NCI-H1417 (cell line): ENCODE data around the gene FLNB.

ENCODE experiments used
- DNase-seq, 3 experiments: peaks; one replicate each; lab custom pipeline; 2025; lab: John Stamatoyannopoulos, UW

FLNB gene

DNA sequence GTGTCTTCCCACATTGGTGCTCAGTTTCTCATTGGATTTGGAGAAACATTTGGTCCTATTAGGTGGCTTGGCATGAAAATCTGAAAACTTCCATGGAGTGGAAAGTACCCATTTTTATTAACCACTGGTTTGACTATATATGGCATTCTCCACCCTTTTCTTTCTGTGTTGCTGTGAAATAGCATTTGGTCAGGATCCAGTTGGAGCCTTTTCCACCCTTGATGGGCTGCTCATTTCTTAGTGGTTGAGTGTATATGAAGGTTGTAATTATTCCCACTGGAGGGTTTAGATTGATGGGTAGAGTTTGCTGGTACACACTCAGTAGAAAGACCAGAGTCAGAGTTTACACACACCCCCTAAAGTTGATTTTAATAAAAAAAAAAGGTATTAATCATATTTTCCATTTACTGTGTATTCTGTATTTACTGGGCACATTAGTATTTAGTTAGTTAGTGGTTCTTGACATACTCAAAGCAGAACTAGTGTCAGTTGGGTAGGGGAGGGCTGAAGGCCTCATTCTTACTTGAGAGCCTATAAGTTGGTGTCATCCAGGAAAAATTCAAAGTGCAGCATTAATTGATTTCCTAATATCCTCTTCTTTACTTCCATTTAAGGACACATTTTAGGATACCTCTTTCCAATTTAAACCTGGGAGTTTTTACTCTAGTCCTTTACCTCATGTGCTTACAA is 69.5 kb downstream of the FLNB start:
- DNase-seq, result no peak

DNA sequence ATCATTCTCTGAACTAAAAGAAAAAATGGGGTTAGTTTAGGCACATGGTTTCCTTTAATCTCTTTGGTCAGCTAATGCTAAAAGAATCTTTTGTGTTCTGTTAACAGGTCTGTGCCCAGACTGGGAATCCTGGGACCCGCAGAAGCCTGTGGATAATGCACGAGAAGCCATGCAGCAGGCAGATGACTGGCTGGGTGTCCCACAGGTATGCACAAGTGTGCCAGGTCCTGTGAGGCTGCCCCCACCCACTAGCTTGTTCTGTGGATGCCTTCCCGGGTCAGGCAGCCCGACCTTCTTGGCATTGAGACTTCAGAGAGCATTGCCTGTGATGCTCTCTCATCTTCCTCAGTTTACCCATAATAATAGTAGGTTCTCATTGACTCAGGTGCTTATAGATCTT is 70.4 kb downstream of the FLNB start:
- DNase-seq, result no peak

DNA sequence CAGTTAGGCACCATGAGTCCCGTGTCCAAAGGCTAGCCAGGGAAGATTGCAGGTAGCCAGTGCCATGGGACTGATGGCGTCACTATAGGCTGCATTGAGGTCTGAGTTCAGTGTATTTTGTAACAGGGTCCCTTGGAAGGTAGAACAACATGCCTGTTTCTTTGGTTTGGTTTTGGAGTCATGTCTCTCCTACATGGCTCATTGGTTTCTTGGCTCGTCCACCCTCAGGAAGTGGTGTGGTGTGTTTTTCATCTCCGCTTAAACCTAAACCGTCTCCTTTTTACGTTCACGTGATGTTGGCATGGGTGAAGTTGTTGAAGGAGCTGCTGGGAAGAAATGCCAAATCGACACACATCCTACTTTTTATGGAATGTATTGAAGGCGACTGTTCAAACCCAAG is 71.6 kb downstream of the FLNB start:
- no peak for DNase-seq

DNA sequence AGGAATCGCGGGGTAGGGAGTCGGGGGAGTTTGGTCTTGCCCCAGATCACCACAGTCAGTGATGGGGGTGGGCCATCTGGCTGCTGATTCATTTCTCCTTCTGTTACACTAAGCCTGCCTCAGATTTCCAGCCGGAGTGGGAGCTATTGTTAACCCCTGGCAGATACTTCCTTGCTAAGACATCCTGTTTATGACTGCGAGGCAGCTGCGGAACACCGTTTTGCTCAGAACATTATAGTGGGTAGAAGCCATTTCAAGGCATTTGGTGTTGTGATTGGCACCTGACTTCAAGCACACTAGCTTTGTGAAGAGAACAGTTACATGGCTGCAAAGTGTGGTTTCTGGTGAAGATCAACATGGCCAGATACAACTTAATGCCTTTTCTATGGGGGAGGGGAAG is 73.8 kb downstream of the FLNB start:
- no peak for DNase-seq

DNA sequence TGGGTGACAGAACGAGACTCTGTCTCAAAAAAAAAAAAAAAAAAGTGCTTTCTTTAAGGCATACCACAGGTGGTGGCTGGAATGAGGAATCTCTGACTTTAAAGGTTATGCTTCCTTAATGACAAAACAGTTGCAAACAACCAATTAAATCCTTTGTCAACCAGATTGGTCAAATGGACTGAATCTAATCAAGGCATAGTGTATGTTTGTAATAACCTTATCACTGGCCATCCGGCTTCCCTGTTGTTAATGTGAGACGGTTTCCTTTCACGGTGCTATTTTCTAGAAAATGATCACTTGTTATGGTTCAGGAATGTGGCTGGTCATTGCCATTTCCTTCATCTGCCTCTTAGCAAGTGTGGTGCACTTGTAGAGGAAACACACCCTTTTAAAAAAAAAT is 75.9 kb downstream of the FLNB start:
- DNase-seq, result no peak

DNA sequence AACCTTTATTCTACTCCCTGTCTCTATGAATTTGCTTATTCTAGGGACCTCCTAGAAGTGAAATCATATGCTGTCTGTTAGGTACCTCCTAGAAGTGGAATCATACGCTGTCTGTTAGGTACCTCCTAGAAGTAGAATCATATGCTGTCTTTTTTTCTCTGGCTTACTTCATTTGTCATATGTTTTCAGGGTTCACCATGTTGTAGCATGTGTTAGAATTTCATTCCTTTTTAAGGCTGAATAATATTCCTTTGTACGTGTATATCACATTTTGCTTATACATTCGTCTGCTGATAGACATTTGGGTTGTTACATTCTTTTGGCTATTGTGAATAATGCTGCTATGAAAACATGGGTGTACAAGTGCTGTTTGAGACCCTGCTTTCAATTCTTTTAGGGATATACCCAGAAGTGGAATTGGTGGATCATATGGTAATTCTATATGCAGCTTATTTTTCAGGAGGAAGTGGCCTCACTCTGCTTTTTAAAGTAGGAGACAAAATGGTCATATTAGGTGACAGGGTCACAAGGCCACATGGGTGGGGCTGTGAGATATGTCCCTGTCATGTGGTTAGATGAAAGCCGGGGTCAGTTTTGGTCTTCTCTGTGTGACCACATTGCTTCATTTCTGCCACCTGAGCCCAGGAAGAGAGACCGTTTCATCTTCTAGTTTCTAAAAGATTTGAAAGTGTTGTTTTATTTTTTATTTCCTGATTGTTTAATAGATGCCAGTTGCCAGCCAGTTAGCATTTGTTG is 76.7 kb downstream of the FLNB start:
- DNase-seq, result no peak

DNA sequence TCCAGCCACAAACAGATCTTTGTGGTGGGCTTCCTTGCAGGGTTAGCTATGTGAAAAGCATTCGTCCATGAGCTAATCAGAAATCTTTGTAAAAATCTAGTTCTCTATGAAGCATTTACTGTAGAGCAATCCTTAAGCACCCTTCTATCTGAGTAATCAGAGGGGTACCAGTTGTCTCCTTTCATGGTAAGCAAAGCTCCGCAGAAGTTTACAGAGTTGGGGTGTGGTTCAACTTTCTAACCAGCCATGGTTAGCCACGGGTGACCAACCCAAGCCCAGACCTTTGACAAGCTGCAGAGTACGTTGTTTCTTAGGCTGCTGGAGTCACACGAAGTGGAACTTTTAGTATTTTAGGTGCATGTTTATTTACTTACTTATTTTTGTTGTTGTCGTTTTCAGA is 77.4 kb downstream of the FLNB start:
- DNase-seq, result no peak

DNA sequence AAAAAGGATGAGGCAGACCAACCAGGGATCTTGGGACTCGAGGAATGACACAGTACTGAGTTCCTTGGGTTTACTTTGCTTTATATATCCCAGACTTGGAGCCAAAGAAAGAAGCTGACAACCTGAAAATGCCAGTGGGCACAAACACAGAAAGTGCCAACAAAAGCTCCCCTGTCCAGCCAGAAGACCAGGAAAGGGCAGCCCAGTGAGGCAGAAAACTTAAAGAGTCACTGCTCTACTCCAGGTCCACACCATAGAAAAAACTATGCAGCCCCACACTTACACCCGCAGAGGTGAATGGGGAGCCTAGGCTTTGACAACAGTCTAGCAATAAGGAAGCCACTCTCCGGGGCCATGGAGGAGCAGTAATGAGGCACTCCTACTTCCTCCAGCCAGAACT is 80.3 kb downstream of the FLNB start:
- DNase-seq, result no peak

DNA sequence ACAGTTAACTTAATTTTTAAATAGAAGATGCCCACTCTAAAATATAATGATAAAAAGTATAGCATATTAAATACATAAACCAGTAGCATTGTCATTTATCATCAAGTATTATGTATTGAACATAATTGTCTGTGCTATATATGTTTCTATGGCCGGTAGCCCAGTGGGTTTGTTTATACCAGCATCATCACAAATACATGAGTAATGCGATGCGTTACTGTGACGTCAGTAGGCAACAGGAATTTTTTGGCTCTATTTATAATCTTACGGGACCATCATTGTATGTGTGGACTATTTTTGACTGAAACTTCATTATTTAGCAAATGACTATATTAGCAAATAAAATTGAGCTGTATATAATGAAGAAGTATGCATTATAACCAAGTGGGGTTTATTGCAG is 82.1 kb downstream of the FLNB start:
- DNase-seq, result no peak

DNA sequence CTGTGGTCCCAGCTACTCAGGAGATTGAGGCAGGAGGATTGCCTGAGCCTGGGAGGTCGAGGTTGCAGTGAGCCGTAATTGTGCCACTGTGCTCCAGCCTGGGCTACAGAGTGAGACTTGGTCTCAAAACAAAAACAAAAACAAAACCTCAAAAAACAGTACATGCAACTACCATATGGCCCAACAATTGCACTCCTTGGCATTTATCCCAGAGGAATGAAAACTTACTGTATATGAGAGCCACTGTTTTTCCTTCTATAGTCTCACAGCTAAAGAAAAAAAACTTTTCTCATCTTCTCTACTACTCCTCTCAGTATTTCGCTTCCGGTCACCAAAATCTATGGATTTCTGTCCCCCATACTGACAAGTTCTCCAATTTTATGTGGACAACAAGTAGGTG is 84.3 kb downstream of the FLNB start:
- no peak for DNase-seq

DNA sequence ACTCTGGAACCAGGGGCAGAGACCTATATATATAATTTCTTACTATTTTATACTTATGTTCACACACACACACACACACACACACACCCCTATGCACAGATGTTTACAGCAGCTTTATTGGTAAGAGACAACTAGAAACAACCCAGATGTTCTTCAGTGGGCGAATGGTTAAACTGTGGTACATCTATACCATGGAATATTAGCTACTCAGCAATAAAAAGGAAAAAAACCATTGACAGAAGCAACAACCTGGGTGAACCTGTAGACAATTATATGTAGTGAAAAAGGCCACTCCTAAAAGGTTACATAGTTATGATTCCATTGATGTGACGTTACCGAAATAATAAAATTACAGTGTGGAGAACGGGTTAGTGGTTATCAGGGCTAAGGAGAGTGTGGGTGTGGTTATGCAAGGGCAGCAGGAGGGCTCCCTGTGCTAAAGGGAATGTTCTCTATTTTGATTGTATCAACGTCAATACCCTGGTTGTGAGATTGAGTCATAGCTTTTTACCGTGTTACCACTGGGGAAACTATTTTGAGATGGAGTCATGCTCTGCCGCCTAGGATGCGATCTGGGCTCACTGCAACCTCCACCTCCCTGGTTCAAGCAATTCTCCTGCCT is 85.5 kb downstream of the FLNB start:
- no peak for DNase-seq

DNA sequence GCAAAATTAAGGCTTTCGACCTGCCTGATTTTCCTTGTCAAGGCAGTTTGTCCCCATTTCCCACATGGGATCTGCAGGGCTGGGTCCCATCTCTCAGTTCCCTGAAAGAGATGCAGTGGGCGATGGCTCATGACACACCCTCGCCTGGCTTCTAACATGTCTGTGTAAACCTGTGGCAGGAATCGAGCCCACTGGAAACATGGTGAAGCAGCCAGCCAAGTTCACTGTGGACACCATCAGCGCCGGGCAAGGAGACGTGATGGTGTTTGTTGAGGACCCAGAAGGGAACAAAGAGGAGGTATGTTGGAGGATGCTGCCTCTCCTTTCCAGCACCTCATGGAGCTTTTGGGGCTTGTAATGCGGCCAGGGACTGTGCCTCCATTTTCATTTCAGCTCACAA is 86.4 kb downstream of the FLNB start:
- no peak for DNase-seq

DNA sequence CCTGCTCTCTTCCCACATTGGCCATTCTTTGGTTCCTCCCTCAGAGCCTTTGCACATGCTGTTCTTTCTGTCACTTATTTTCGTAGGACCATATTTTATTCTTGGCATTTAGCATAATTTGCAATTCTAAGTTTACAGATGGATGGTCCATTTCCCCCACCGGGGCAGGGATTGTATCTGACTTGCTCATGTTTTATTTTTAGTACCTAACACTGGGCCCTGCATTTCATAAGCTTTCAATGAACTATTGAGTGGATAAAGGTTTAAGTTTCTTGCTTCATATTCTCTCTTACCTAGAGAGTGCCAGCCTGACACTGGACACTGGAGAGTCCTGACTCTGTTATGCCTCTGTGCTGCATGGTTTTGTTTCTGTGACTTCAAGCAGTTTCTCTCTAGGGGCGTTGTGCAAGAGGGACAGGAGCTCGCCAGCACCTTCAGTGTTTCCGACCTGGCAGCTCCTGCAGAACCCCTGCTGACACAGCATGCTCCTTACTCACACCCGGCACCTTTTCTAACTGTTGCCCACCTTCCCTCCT is 87.4 kb downstream of the FLNB start:
- DNase-seq, result no peak

DNA sequence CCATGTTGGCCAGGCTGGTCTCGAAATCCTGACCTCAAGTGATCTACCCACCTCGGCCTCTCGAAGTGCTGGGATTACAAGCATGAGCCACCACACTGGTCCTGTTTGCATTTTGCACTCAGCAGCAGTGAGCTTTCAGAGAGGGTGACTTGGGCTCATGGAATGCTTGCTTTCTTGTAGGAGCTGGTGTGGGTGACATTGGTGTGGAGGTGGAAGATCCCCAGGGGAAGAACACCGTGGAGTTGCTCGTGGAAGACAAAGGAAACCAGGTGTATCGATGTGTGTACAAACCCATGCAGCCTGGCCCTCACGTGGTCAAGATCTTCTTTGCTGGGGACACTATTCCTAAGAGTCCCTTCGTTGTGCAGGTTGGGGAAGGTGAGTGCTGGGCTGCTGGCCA is 90.3 kb downstream of the FLNB start:
- no peak for DNase-seq

DNA sequence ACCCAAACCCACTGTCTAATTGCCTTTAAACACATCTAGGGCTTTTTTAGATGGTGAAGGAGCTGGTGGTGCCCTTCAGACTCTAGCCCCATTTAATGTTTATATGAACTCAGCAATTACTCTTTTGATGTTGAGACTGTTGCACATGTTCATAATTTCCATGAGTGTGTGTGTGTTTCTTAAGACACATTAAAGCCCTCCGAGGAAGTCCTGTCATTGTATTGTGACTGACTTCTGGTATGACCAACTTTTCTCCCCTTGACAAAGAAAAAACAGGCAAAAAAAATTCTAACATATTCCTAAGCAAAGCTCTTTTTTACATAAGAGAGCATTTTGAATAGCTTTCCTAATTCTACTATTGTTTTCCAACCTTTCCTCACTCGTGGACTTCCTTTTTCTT is 91.6 kb downstream of the FLNB start:
- no peak for DNase-seq

DNA sequence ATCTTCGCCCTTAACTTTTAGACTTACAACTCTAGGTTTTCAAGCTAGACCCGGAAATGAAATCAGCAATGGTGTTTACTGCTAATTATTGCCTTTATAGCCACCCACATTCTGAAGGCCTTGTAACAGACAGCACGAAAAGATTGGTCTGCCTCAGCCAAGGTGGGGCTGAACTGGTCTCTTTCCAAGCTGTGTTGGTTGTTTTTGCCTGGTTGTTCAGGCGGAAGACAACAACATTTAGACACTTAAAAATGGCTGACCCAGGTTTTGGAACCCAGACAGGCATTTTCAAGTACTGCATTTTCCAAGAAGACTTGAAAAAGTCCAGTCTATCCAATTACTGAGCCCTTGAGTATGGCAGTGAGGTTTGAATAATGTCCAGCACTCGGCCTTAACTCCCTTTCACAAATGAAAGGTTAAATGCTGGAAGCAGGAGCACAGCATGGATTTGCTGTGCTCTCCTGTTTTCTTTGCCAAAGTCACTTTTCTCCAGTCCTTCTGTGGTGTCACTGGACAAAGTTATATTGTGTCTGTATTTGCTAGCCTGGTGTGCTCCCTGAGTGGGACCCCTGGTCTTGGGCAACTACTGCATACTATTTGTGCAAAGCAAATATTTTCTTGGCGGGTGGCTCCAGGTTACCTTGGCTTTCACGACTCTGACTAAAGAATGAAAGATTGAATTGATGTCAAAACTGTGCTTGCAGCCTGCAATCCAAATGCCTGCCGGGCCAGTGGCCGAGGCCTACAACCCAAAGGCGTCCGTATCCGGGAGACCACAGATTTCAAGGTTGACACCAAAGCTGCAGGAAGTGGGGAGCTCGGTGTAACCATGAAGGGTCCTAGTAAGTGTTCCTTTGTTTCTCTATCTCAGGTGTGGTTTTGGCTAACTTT is 93.5 kb downstream of the FLNB start:
- DNase-seq, result no peak

DNA sequence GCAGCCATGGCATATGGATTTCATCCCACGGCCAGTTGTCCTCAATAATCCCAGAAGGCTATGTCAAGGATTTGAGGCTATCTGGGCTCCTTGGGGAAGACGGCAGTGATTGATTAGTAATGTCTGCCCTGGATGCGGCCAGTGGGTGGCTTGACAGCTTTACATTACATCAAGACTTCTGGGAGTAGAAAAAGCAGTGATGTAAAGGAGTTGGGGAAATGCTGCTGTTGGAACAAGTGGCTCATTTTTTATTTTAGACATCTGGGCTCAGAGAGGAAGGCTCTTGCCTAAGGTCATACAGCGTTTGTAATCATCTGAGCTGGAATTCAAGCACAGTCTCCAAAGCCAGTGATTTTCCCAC is 94.1 kb downstream of the FLNB start:
- DNase-seq, result no peak

DNA sequence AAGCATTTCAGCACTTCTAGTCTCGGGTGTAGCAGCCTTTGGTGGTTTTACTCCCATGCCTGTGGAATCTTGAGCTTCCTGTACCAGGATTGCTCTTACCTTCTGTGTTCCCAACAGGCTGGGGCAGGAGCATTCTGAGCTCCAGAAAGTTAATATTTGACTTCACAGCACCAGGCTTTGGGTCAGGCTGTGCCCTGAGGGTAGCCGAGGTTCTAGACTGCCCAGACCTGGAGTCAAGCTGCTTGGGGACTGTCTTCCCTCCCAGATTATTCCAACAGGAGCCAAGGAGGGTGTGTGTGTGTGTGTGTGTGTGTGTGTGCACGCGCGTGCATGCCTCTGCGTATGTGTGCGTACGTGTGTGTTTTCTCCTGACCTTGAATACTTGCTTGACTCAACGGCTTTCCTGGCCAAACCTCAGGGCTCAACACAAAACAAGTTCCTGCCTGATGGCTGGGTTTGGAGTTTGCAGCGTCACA is 94.8 kb downstream of the FLNB start:
- no peak for DNase-seq

DNA sequence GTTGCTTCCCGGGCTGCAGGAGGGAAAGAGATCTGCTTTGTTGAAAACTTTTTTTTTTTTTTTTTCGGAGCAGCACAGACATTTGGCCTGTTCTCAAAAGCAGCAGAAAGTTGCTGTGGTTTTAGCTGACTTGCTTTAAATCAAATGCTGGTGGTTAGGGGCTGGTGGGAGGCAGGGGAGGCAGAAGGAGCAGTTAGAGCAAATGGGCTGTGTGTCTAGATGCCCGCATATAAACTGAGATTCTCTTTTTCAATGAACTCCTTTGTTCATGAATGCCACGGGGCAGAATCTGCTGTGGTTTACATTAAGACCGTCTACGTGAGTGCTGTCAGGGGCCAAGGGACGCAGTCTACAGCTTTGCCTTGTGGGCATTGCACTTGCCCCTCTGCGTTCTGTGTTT is 95.9 kb downstream of the FLNB start:
- no peak for DNase-seq

DNA sequence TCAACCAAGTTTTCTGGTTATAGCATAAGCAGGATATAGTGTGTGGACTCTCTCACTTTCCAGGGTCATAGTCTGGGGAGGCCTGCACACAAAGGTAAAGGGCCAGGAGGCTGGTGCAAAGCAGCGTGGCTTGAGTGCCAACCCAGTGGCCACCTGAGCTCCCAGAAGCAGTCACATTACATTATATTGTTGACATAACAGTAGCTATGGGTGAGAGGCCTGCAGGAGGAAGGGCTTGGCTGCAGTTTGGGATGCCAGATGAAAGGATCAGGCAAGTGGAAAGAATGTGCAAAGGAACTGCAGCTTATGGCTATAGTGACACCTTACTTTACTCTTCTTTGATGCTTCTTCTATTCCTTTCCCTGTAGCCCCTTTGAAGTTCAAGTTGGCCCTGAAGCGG is 96.5 kb downstream of the FLNB start:
- no peak for DNase-seq

DNA sequence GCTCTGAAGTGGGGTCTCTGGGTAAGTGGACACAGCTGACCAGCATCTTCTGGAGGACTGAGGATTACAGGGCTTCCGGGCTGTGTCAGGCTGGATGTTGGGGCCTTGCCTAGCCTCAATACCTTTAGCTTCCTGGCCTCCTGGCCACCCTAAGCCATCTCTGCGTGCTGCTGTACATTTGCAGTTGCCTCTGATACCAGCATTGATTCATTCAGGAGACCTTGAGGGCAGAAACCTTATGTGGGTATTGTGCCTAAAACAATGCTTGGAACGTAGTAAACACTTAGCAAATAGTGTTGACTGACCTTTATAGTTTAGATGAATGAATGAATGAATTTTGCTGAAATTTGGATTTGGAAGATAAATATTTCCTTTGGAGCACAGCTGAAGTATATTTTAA is 97.0 kb downstream of the FLNB start:
- DNase-seq, result no peak

DNA sequence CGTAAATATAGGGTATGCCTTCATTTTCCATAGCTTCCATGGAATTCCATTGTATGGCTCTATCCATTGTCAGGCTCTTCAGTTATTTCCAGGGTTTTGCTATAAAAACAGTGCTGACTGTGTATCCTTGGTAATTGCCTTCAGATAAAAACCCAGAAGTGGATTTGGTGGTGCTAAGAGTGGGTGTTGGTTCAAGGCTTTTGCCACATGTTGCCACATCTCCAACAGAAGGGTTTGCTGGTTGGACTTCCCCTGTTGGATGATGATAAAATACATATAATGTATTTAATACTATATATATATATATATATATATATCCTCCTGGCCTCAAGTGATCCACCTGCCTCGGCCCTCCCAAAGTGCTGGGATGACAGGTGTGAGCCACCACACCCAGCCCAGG is 97.8 kb downstream of the FLNB start:
- no peak for DNase-seq
